ENCODE data around the gene TMEM214. TPM values are rescaled to one million over a fixed set of nuclear protein-coding genes. Genes with fewer than 3 reads are reported as not detected.

TMEM214 gene
- total and polyA plus RNA-seq, 2 donors from 2014 or later, result 50.5 to 74.8 TPM

DNA sequence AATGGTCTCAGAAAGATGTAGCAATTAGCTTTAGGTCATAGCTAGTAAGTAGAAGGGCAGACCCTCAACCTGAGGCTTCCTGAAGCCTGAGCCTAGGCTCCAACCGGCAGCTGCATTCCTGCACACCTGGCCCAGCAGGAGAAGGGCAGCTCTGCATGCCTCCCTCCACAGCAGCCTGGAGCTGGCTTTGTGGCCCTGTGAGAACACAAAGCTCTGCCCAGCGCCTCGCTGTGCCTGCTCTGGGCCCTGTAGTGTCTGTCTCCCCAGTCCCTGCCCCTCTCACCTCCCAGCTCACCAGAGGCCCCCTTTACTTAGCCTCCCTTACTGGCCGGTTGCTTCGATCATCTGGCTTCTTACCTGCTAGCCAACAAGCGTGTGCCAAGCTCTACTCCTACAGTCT, 6.7 kb downstream of the TMEM214 start:
- DNase-seq, result no peak
- H3K4me1 ChIP-seq (ENCODE audit: control insufficient read depth in 2 of 3, insufficient read depth in 2 of 3, low read depth in 1 of 3, low read length in 3 of 3), result peaks cover 2 to 11% (median 7%) of the 10 kb centered on the region in 3 donors
- TF ChIP-seq, protein P1, sequence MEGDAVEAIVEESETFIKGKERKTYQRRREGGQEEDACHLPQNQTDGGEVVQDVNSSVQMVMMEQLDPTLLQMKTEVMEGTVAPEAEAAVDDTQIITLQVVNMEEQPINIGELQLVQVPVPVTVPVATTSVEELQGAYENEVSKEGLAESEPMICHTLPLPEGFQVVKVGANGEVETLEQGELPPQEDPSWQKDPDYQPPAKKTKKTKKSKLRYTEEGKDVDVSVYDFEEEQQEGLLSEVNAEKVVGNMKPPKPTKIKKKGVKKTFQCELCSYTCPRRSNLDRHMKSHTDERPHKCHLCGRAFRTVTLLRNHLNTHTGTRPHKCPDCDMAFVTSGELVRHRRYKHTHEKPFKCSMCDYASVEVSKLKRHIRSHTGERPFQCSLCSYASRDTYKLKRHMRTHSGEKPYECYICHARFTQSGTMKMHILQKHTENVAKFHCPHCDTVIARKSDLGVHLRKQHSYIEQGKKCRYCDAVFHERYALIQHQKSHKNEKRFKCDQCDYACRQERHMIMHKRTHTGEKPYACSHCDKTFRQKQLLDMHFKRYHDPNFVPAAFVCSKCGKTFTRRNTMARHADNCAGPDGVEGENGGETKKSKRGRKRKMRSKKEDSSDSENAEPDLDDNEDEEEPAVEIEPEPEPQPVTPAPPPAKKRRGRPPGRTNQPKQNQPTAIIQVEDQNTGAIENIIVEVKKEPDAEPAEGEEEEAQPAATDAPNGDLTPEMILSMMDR (IDR thresholded peaks at IDR 0.05; ENCODE audit: borderline replicate concordance, extremely low read depth, insufficient read depth), result no peak
- H3K36me3 ChIP-seq (ENCODE audit: control insufficient read depth in 2 of 3, insufficient read depth in 3 of 3, low read length in 3 of 3), result peaks cover 6 to 51% (median 46%) of the 10 kb centered on the region in 3 donors
- H3K27ac ChIP-seq (ENCODE audit: low read depth in 2 of 2, low read length in 2 of 2), result no peak overlapping the region
- intact Hi-C loops (cut with DNase I), result no loop called here
- no peak overlapping the region for H3K9ac ChIP-seq (ENCODE audit: low read length in 3 of 3)
- no peak for FAIRE-seq
- no peak overlapping the region for H3K4me3 ChIP-seq (ENCODE audit: low read length in 3 of 3)
- H3K9me3 ChIP-seq (ENCODE audit: control insufficient read depth in 2 of 3, insufficient read depth in 1 of 3, low read length in 3 of 3), result no peaks in the 10 kb centered on the region
- no peaks in the 10 kb centered on the region for H3K27me3 ChIP-seq (ENCODE audit: control insufficient read depth, insufficient read depth, low read length)

DNA sequence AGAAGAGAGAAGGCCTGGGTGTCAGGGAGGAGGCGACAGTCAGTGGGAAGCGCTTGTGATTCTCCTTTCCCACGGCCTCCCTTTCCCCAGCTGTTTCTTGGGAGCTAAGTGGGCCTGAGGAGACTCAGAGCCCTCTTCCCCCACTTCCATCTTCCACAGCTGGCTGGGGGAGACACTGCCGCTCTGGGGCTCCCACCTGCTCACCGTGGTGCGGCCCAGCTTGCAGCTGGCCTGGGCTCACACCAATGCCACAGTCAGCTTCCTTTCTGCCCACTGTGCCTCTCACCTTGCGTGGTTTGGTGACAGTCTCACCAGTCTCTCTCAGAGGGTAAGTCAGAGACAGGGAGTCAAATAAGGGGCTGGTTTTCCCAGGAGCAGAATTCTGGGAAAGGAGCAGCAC, 7.1 kb downstream of the TMEM214 start:
- H3K9me3 ChIP-seq (ENCODE audit: control insufficient read depth in 2 of 3, insufficient read depth in 1 of 3, low read length in 3 of 3), result no peaks in the 10 kb centered on the region
- no peak for FAIRE-seq
- H3K9ac ChIP-seq (ENCODE audit: low read length in 3 of 3), result no peak overlapping the region
- TF ChIP-seq, protein P1 (IDR thresholded peaks at IDR 0.05; ENCODE audit: borderline replicate concordance, extremely low read depth, insufficient read depth), result no peak
- no peaks in the 10 kb centered on the region for H3K27me3 ChIP-seq (ENCODE audit: control insufficient read depth, insufficient read depth, low read length)
- H3K4me3 ChIP-seq (ENCODE audit: low read length in 3 of 3), result no peak overlapping the region
- H3K36me3 ChIP-seq (ENCODE audit: control insufficient read depth in 2 of 3, insufficient read depth in 3 of 3, low read length in 3 of 3), result peaks cover 6 to 51% (median 45%) of the 10 kb centered on the region in 3 donors
- no peak overlapping the region for H3K27ac ChIP-seq (ENCODE audit: low read depth in 2 of 2, low read length in 2 of 2)
- intact Hi-C loops (cut with DNase I), result no loop called here
- peaks cover 2 to 11% (median 7%) of the 10 kb centered on the region in 3 donors for H3K4me1 ChIP-seq (ENCODE audit: control insufficient read depth in 2 of 3, insufficient read depth in 2 of 3, low read depth in 1 of 3, low read length in 3 of 3)
- DNase-seq, result no peak

DNA sequence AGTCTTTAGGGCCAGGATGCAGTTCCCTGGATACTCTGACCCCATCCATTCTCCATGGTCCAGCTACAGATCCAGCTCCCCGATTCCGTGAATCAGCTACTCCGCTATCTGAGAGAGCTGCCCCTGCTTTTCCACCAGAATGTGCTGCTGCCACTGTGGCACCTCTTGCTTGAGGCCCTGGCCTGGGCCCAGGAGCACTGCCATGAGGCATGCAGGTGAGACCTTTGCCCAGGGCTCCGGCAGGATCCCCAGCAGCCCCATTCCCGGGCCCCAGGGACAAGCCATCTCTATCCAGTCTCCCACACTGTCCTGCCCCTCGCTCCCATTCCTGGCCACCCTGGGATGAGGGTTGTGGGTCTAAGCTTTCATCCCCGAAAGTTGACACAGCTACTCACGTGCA, 7.5 kb downstream of the TMEM214 start:
- intact Hi-C loops (cut with DNase I), result no loop called here
- H3K27me3 ChIP-seq (ENCODE audit: control insufficient read depth, insufficient read depth, low read length), result no peaks in the 10 kb centered on the region
- peaks cover 2 to 11% (median 7%) of the 10 kb centered on the region in 3 donors for H3K4me1 ChIP-seq (ENCODE audit: control insufficient read depth in 2 of 3, insufficient read depth in 2 of 3, low read depth in 1 of 3, low read length in 3 of 3)
- H3K4me3 ChIP-seq (ENCODE audit: low read length in 3 of 3), result no peak overlapping the region
- no peak overlapping the region for H3K9ac ChIP-seq (ENCODE audit: low read length in 3 of 3)
- H3K27ac ChIP-seq (ENCODE audit: low read depth in 2 of 2, low read length in 2 of 2), result no peak overlapping the region
- no peaks in the 10 kb centered on the region for H3K9me3 ChIP-seq (ENCODE audit: control insufficient read depth in 2 of 3, insufficient read depth in 1 of 3, low read length in 3 of 3)
- peaks cover 6 to 47% (median 40%) of the 10 kb centered on the region in 3 donors for H3K36me3 ChIP-seq (ENCODE audit: control insufficient read depth in 2 of 3, insufficient read depth in 3 of 3, low read length in 3 of 3)
- DNase-seq, result no peak
- TF ChIP-seq, protein P1 (IDR thresholded peaks at IDR 0.05; ENCODE audit: borderline replicate concordance, extremely low read depth, insufficient read depth), result no peak
- no peak for FAIRE-seq

DNA sequence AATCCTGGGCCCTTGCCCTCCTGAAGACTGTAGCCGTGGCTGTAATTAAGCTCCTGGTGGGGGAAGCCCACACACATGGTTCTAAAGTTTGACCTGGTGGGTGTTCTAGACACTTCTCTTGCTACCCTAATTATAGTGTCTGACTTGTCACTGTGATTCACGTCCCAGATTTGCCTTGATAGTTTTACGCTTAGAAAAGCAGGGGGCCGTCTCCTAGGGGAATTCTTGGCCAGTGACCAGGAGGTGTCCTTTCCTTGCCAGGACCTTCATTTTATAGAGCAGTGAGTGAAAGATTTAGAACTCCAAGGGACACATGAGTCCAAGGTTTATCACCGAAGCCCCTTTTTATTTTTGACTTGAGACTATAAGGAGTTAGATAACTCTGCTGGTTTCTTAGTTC, 9.0 kb downstream of the TMEM214 start:
- DNase-seq (peak in 4 of 5 donors; percentile 67 to 93 (median 88)), FAIRE-seq (no peak)
- H3K9ac ChIP-seq (ENCODE audit: low read length in 3 of 3), result no peak overlapping the region
- no peaks in the 10 kb centered on the region for H3K9me3 ChIP-seq (ENCODE audit: control insufficient read depth in 2 of 3, insufficient read depth in 1 of 3, low read length in 3 of 3)
- H3K4me1 ChIP-seq (ENCODE audit: control insufficient read depth in 2 of 3, insufficient read depth in 2 of 3, low read depth in 1 of 3, low read length in 3 of 3), result peaks cover 2 to 11% (median 7%) of the 10 kb centered on the region in 3 donors
- H3K27ac ChIP-seq (ENCODE audit: low read depth in 2 of 2, low read length in 2 of 2), result no peak overlapping the region
- no peak overlapping the region for H3K4me3 ChIP-seq (ENCODE audit: low read length in 3 of 3)
- no peaks in the 10 kb centered on the region for H3K27me3 ChIP-seq (ENCODE audit: control insufficient read depth, insufficient read depth, low read length)
- intact Hi-C loops (cut with DNase I), result no loop called here
- TF ChIP-seq, protein P1 (IDR thresholded peaks at IDR 0.05; ENCODE audit: borderline replicate concordance, extremely low read depth, insufficient read depth), result no peak
- H3K36me3 ChIP-seq (ENCODE audit: control insufficient read depth in 2 of 3, insufficient read depth in 3 of 3, low read length in 3 of 3), result peaks cover 0 to 33% (median 30%) of the 10 kb centered on the region in 3 donors
